Uterus (tissue), 4 donors: Measurements from ENCODE around the gene PTGS1. TPM values are rescaled to one million over a fixed set of nuclear protein-coding genes. Genes with fewer than 3 reads are reported as not detected.

ENCODE experiments used
- DNase-seq, 2 donors: peaks; one replicate each; pipeline ENCODE4 v3.0.0-alpha.2; 2019 to 2020
- H3K27ac ChIP-seq, 2 donors: fragments of 200-600 bp; sonication (generic); 1 replicate in 1 of 2; 2 replicates in 1 of 2; pipeline ENCODE4 v1.5.1; 2016 to 2018
- H3K27me3 ChIP-seq, 2 donors: fragments of 200-600 bp; sonication (generic); one replicate each; pipeline ENCODE4 v1.5.1; 2018 to 2019; ENCODE audit warnings: control low read depth in 1 of 2
- H3K36me3 ChIP-seq, 2 donors: fragments of 200-600 bp; sonication (generic); one replicate each; pipeline ENCODE4 v1.5.1; 2019; ENCODE audit warnings: control low read depth in 1 of 2
- H3K4me1 ChIP-seq, 2 donors: fragments of 200-600 bp; sonication (generic); one replicate each; pipeline ENCODE4 v1.5.1; 2018 to 2019; ENCODE audit warnings: control low read depth in 1 of 2
- H3K4me3 ChIP-seq, 2 donors: fragments of 200-600 bp; sonication (generic); 1 replicate in 1 of 2; 2 replicates in 1 of 2; pipeline ENCODE4 v1.5.1; 2018 to 2019; ENCODE audit warnings: mild to moderate bottlenecking in 1 of 2
- H3K9me3 ChIP-seq, 2 donors: fragments of 200-600 bp; sonication (generic); one replicate each; pipeline ENCODE4 v1.5.1; 2019; ENCODE audit warnings: control low read depth in 1 of 2
- POLR2A ChIP-seq, 2 donors: fragments of 450-650 bp; IDR thresholded peaks; one replicate each; pipeline ENCODE4 v1.6.1; 2016; ENCODE audit warnings: antibody characterized with exemption in 2 of 2, mild to moderate bottlenecking in 1 of 2, moderate library complexity in 1 of 2
- intact Hi-C: fragments of 100-400 bp; cut with DNase I; formaldehyde crosslinking; loops from one replicate; pipeline ENCODE4 v1.15.1; 2023; ENCODE audit warnings: low total_unique reads
- small RNA-seq: library from RNA; depleted of rRNA; stranded (forward); fragments of <200 nt; gene quantifications from one replicate; pipeline ENCODE3, GENCODE V24; 2016
- total RNA-seq, 4 donors: library from RNA; depleted of rRNA in 3 of 4; stranded (reverse); fragments of >200 nt in 3 of 4; gene quantifications; one replicate each; pipeline versions ENCODE4 v1.1.0 to v1.2.4, GENCODE V29; 2014 to 2023
- TF ChIP-seq, protein P1 (sequence below), 4 experiments: fragments of 200-600 bp in 2 of 4; fragments of 450-650 bp in 2 of 4; sonication (generic) in 2 of 4; IDR thresholded peaks; one replicate each; pipeline ENCODE4 v1.5.1; 2016 to 2019; ENCODE audit warnings: antibody characterized with exemption in 4 of 4, mild to moderate bottlenecking in 2 of 4, moderate library complexity in 1 of 4
- donor health status: DM: yes; HTN: yes; CAD: no.

Gene PTGS1
- total RNA-seq, 4 donors from 2014 or later: 2.1 to 20.6 (median 7.4) TPM

DNA sequence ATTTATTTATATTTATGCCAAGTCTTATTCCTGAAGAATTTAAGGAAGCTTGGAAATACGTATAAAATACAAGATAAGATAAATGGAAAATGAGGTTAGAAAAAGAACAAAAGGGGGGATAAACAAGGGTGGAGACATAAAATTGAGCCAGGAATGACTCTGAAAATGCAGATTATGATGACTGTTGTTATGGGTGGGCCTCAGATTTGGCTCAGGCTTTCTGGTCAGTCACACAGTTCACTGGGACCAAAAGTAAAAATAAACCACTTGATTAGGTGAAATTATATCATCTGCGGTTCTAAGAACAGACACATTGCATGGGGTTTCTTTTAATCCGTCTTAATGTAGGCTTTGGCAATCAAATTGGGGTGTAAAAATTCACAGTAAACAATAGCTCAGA is 55.9 kb downstream of the PTGS1 start:
- intact Hi-C loops: no loop called here
- TF ChIP-seq POLR2A (IDR thresholded peaks at IDR 0.05): no peak
- TF ChIP-seq, protein P1, sequence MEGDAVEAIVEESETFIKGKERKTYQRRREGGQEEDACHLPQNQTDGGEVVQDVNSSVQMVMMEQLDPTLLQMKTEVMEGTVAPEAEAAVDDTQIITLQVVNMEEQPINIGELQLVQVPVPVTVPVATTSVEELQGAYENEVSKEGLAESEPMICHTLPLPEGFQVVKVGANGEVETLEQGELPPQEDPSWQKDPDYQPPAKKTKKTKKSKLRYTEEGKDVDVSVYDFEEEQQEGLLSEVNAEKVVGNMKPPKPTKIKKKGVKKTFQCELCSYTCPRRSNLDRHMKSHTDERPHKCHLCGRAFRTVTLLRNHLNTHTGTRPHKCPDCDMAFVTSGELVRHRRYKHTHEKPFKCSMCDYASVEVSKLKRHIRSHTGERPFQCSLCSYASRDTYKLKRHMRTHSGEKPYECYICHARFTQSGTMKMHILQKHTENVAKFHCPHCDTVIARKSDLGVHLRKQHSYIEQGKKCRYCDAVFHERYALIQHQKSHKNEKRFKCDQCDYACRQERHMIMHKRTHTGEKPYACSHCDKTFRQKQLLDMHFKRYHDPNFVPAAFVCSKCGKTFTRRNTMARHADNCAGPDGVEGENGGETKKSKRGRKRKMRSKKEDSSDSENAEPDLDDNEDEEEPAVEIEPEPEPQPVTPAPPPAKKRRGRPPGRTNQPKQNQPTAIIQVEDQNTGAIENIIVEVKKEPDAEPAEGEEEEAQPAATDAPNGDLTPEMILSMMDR (IDR thresholded peaks at IDR 0.05): no peak
- H3K4me3 ChIP-seq: no peak overlapping the region

DNA sequence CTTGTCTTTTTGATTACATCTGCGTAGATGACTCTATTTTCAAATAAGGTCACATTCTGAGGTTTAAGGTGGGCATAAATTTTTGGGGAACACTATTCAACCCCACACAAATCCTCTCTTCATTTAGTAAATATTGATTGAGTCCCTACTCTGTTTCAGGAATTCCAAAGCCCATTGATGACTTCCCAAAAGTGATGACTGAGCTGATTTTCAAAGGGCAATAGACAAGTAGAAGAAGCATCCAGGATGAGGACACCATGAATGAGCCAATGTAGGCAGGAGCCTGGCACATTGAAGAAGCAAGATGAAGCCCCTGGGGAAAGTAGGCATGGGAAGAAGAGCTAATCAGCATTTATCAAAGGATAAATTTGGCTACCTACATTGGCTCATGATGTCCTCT is 71.7 kb downstream of the PTGS1 start:
- no peaks in the 10 kb centered on the region for H3K9me3 ChIP-seq
- H3K27me3 ChIP-seq: no peaks in the 10 kb centered on the region
- no peak for DNase-seq
- TF ChIP-seq, protein P1 (IDR thresholded peaks at IDR 0.05): no peak
- TF ChIP-seq POLR2A (IDR thresholded peaks at IDR 0.05): no peak
- no peaks in the 10 kb centered on the region for H3K36me3 ChIP-seq
- intact Hi-C loops: no loop called here
- H3K4me3 ChIP-seq: no peak overlapping the region
- no peaks in the 10 kb centered on the region for H3K4me1 ChIP-seq
- no peak overlapping the region for H3K27ac ChIP-seq

More for the DNA sequence above, 55.9 kb downstream of the PTGS1 start:
- no peaks in the 10 kb centered on the region for H3K36me3 ChIP-seq
- H3K27ac ChIP-seq: no peak overlapping the region
- no peaks in the 10 kb centered on the region for H3K27me3 ChIP-seq
- H3K4me1 ChIP-seq: no peaks in the 10 kb centered on the region
- no peaks in the 10 kb centered on the region for H3K9me3 ChIP-seq
- DNase-seq: no peak

DNA sequence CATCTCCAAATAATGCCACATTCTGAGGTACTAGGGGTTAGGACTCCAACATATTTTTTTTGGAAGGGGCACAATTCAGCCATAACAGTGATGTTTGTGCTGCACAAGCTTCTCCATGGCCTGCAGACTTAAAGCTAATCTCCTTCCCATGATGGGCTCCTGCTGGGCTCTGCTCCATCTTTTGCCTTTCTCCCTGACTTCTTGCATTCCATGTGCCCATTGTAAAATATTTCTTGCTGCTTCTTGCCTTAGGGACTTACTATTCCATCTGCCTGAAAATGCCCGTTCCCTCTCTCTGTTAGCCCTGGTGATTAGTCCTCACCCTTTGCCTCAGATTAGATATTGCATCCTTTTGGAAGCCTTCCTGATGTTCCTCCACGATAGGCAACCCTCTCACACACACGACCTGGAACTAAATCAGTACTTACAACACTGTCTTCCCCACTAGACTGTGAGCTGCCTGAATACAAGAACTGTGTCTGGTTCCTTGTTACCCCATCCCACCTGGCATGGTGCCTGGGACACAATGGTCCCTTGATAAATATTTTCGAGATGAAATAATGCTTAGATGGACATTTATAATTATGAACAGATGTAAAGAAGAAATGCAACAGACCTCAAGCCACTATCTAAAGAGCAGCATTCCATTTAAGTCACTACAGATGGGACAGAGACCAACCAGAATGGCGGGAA is 73.4 kb downstream of the PTGS1 start:
- Histone ChIP-seq H3K9me3 (no peaks in the 10 kb centered on the region), H3K36me3 (no peaks in the 10 kb centered on the region)
- no peak for DNase-seq

More for the DNA sequence above, 73.4 kb downstream of the PTGS1 start:
- H3K27me3 ChIP-seq: no peaks in the 10 kb centered on the region
- H3K27ac ChIP-seq: no peak overlapping the region
- H3K4me1 ChIP-seq: no peaks in the 10 kb centered on the region
- intact Hi-C loops: no loop called here
- no peak overlapping the region for H3K4me3 ChIP-seq
- TF ChIP-seq, protein P1 (IDR thresholded peaks at IDR 0.05): no peak
- TF ChIP-seq POLR2A (IDR thresholded peaks at IDR 0.05): no peak

Small RNAs within 50 kb of the gene (small RNA-seq; reads per million reads assigned to genes)
- gene AL162424.1: not detected

Other genes starting within 250 kb of the PTGS1 start
- gene NDUFA8, start 211.2 kb upstream of the PTGS1 start, total RNA-seq: 10 to 100 TPM; 22.8 to 39.2 (median 31.4) TPM
- 10 to 100 TPM in 1 of 4 donors, 1 to 10 TPM in 1, not detected in 2; 1.8 to 12.6 TPM for gene MORN5, start 211.1 kb upstream of the PTGS1 start, total RNA-seq
- gene LHX6, start 142.1 kb upstream of the PTGS1 start, total RNA-seq: 10 to 100 TPM in 2 of 4 donors, 1 to 10 TPM in 2; 3.1 to 20.2 (median 12.2) TPM
- 10 to 100 TPM in 3 of 4 donors, 1 to 10 TPM in 1; 4.6 to 31.8 (median 18.7) TPM for gene RBM18, start 106.2 kb upstream of the PTGS1 start, total RNA-seq
- gene MRRF, start 106.1 kb upstream of the PTGS1 start, total RNA-seq: 10 to 100 TPM; 23.5 to 44.7 (median 38.9) TPM
- not detected for gene OR1J1, start 106.9 kb downstream of the PTGS1 start, total RNA-seq
- not detected for gene OR1J2, start 139.8 kb downstream of the PTGS1 start, total RNA-seq
- not detected for gene OR1J4, start 148.1 kb downstream of the PTGS1 start, total RNA-seq
- not detected for gene OR1N1, start 156.3 kb downstream of the PTGS1 start, total RNA-seq
- gene OR1N2, start 182.1 kb downstream of the PTGS1 start, total RNA-seq: not detected
- gene OR1L8, start 212.4 kb downstream of the PTGS1 start, total RNA-seq: under 1 TPM in 2 of 4 donors, not detected in 2; 0.27 to 0.28 TPM
- gene OR1Q1, start 243.7 kb downstream of the PTGS1 start, total RNA-seq: not detected